ENCODE measurements around the gene PRAMEF4.
"Not testable (repeated sequence)": the region's sequence is repeated elsewhere in the genome, so short reads cannot be mapped to it uniquely, and the experiment has no call there.

PRAMEF4 gene

DNA sequence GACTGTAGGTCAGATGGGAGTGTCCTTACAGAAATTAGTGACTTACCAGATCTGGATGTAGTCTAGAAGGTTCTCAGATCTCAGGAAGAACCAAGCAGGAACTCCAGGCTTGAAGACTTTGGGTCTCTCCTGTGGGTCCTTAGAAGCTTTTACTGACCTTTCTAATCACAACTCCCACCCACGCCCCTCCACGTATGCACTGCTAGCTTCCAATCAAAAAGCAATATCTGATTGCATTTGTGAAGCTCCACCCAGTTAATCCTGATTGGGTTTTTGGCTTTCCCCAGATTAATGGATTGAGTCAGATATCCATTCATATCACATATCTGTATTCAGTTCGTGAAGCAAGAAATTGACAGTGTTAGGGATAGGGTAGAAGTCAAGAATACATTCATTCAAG, at the start of gene PRAMEF4:
Gene PRAMEF4 (minus strand): TSS at position 101 of the 400 bp plus-strand sequence. CDS start 2,807 bp downstream, outside the sequence.
- FAIRE-seq; DNase-seq (ENCODE audit: low spot score): not testable (repeated sequence)

DNA sequence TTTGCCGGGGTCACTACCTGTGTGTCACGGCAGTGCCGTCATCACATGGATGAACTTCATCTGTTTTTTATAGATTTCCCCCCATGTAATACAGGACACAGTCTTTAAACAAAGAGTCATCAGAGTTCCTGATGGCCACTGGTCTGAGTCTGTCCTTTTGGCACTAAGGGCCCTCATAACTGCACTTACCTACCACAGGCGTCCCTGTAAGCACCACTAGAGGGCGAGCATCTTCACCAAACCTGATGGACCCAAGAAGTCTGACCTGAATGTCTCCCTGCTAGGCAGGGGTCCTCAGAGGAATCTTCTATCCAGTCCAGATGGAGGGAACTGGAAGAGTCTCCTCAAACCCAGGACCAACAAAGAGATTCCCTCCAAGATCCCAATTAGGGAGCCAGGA, 38.4 kb upstream of the PRAMEF4 start:
- DNase-seq (ENCODE audit: low spot score); FAIRE-seq: not testable (repeated sequence)

- not testable (repeated sequence) for DNase-seq (ENCODE audit: low spot score); FAIRE-seq
These were observed 35.7 kb upstream of the PRAMEF4 start for GRCh38 chr1:12921749-12922148.

GRCh38 chr1:12916310-12916709, 30.3 kb upstream of the PRAMEF4 start, which contains the start of gene PRAMEF7:
Gene PRAMEF7, plus strand, starts transcription at chr1:12916610. Its CDS starts 1,083 bp downstream, at chr1:12917693.
- DNase-seq (ENCODE audit: low spot score); FAIRE-seq: not testable (repeated sequence)

DNA sequence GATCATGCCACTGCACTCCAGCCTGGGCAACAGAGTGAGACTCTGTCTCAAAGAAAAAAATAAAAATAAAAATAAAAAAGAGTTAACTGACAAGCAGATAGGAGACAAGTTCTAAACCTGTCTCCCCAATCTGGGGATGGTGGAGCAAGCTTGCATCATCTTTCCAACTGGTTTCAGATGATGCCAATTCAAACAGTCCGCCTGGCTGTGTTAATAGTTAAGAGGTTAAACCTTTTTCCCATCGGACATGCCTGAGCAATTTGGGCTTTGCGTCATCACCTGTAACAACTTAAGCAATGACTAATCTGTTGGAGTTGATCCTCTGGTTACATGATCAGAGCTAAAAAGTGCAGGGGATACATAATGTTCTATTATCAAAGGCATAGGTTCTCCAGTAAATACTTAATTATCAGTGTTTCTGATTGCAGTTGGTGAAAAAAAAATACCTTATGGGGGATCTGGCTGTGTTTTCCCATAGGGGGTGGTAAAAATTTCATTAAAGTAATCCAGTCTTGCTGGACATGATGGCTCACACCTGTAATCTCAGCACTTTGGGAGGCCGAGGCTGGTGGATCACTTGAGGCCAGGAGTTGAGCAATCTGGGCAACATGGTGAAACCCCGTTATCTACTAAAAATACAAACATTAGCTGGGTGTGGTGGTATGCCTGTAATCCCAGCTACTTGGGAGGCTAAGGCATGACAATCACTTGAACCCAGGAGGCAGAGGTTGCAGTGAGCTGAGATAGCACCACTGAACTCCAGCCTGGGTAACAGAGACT, 18.0 kb upstream of the PRAMEF4 start:
- FAIRE-seq; DNase-seq (ENCODE audit: low spot score): not testable (repeated sequence)

DNA sequence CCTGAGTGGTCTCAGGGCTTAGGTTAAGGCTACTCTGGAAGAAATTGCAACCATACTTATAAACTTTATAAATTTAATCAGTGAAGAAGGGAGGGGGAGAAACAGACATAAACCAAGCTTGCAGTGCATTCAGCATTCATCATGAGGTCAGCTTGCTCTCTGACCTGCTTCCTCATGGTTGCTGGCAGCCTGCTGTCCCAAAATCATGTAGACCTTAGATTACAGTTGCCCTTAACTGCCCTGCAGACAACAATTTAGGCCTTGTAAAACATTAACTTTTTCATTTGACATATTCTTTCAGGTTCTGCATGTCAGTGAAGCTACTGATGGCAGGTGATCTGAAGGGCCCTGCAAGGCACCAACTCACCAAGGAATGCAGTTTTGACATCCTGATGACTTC, 13.2 kb upstream of the PRAMEF4 start:
- FAIRE-seq: not testable (repeated sequence)

DNA sequence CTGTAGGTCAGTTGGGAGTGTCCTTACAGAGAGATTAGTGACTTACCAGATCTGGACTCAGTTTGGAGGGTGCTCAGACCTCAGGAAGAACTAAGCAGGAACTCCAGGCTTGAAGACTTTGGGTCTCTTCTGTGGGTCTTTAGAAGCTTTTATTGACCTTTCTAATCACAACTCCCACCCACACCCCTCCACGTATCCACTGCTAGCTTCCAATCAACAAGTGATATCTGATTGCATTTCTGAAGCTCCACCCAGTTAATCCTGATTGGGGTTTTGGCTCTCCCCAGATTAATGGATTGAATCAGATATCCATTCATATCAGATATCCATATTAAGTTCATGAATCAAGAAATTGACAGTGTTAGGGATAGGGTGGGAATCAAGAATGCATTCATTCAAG, 12.2 kb upstream of the PRAMEF4 start, which contains the start of gene PRAMEF10:
Gene PRAMEF10 (minus strand): TSS at position 101 of the 400 bp plus-strand sequence. CDS start 2,423 bp downstream, outside the sequence.
- not testable (repeated sequence) for DNase-seq (ENCODE audit: low spot score); FAIRE-seq

More for the DNA sequence above, 13.2 kb upstream of the PRAMEF4 start:
- not testable (repeated sequence) for DNase-seq (ENCODE audit: low spot score)

- not testable (repeated sequence) for DNase-seq (ENCODE audit: low spot score); FAIRE-seq
These were observed 7.5 kb downstream of the PRAMEF4 start for GRCh38 chr1:12878453-12878852.

- FAIRE-seq; DNase-seq (ENCODE audit: low spot score): not testable (repeated sequence)
These were observed 22.7 kb downstream of the PRAMEF4 start for GRCh38 chr1:12863131-12863880.

DNA sequence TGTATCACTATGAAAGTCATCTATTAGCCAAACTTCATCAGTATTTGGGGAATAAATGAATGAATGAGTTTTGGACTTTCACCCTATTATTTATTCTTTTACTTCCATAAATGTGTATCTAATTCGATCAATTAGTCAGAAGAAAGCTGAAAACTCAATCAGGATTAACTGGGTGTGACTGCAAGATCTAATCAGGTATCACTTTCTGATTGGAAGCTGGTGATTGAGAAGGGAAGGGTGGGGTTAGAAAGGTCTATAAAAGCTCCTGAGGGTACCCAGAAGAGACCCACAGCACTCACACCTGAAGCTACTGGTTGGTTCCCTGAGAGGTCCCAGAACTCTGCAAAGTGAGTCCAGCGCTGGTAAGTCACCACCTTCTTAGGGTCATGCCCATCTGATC, 29.2 kb downstream of the PRAMEF4 start, which contains the start of gene PRAMEF2:
Gene PRAMEF2 (plus strand): TSS at position 301 of the 400 bp plus-strand sequence. CDS start 1,924 bp downstream, outside the sequence.
- not testable (repeated sequence) for FAIRE-seq

DNA sequence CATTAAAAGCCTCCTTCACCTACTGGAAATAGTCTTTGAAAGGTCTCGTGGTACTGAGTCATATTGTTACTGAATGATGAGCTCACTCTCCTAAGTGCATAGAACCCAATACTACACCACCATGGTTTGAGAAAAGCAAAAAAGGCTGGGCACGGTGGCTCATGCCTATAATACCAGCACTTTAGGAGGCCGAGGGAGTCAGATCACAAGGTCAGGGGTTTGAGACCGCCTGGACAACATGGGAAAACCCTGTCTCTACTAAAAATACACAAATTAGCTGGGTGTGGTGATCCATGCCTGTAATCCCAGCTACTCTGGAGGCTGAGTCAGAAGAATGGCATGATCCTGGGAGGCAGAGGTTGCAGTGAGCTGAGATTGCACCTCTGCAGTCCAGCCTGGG, 34.2 kb downstream of the PRAMEF4 start:
- DNase-seq (ENCODE audit: low spot score): peak; percentile 62
- no peak for FAIRE-seq

More for the DNA sequence above, 29.2 kb downstream of the PRAMEF4 start, which contains the start of gene PRAMEF2:
- not testable (repeated sequence) for DNase-seq (ENCODE audit: low spot score)

GRCh38 chr1:12848620-12849019, 37.4 kb downstream of the PRAMEF4 start, which contains the start of gene HNRNPCL1:
Gene HNRNPCL1, minus strand, starts transcription at chr1:12848720. Its CDS starts 431 bp downstream, at chr1:12848289.
- not testable (repeated sequence) for FAIRE-seq; DNase-seq (ENCODE audit: low spot score)

- FAIRE-seq; DNase-seq (ENCODE audit: low spot score): not testable (repeated sequence)
These were observed 52.8 kb downstream of the PRAMEF4 start for GRCh38 chr1:12833251-12833650.

GRCh38 chr1:12831310-12831709, 54.7 kb downstream of the PRAMEF4 start, which contains the start of gene PRAMEF11:
Gene PRAMEF11, minus strand, starts transcription at chr1:12831410. Its CDS starts 2,621 bp downstream, at chr1:12828789.
- DNase-seq (ENCODE audit: low spot score); FAIRE-seq: not testable (repeated sequence)
